BLaER1 (cell line): Measurements from ENCODE around the gene B3GNT7.
"Not testable (repeated sequence)": the region's sequence is repeated elsewhere in the genome, so short reads cannot be mapped to it uniquely, and the experiment has no call there.

Experiments used
- H3K27ac ChIP-seq: shearing (Covaris generic); formaldehyde crosslinking; 2 replicates; pipeline ENCODE4 v1.8.1; 2022
- H3K27me3 ChIP-seq: shearing (Covaris generic); formaldehyde crosslinking; 2 replicates; pipeline ENCODE4 v1.8.1; 2022
- H3K36me3 ChIP-seq: shearing (Covaris generic); formaldehyde crosslinking; 2 replicates; pipeline ENCODE4 v1.8.1; 2022
- H3K4me1 ChIP-seq: shearing (Covaris generic); formaldehyde crosslinking; 2 replicates; pipeline ENCODE4 v1.8.1; 2022
- H3K4me2 ChIP-seq: shearing (Covaris generic); formaldehyde crosslinking; 2 replicates; pipeline ENCODE4 v1.8.1; 2022
- H3K4me3 ChIP-seq: shearing (Covaris generic); formaldehyde crosslinking; 2 replicates; pipeline ENCODE4 v1.8.1; 2022
- H3K9ac ChIP-seq: shearing (Covaris generic); formaldehyde crosslinking; 2 replicates; pipeline ENCODE4 v1.8.1; 2022
- H3K9me3 ChIP-seq: shearing (Covaris generic); formaldehyde crosslinking; 2 replicates; pipeline ENCODE4 v1.8.1; 2022
- H4K20me1 ChIP-seq: shearing (Covaris generic); formaldehyde crosslinking; 2 replicates; pipeline ENCODE4 v1.8.1; 2022
- Cebpa-rat ChIP-seq: shearing (Covaris generic); IDR thresholded peaks from 2 replicates; pipeline ENCODE4 v1.8.1; 2022

Gene B3GNT7

GRCh38 chr2:231395188-231396057 is at the start of gene B3GNT7:
Gene B3GNT7, plus strand, starts transcription at chr2:231395710. Its CDS starts 94 bp downstream, at chr2:231395804.
- Histone ChIP-seq H3K9me3 (no peaks in the 10 kb centered on the region), H3K9ac (peak within 1 kb of the TSS; percentile 61), H3K27ac (peak within 1 kb of the TSS; percentile 44; the same call in 1 of the 2 replicates), H3K4me2 (peak within 1 kb of the TSS; percentile 84), H3K27me3 (peaks cover 48% of the 10 kb centered on the region), H4K20me1 (no peaks in the 10 kb centered on the region), H3K4me1 (peaks cover 77% of the 10 kb centered on the region), H3K4me3 (peak within 1 kb of the TSS; percentile 67), H3K36me3 (peaks cover 5% of the 10 kb centered on the region; the same call in 1 of the 2 replicates)
- TF ChIP-seq Cebpa-rat: no peak

- no peaks in the 10 kb centered on the region for H3K27me3 ChIP-seq
- no peak overlapping the region for H3K27ac ChIP-seq
- no peak overlapping the region for H3K4me2 ChIP-seq
- H3K36me3 ChIP-seq: no peaks in the 10 kb centered on the region
- peaks cover 29% of the 10 kb centered on the region for H3K4me1 ChIP-seq
- no peak overlapping the region for H3K9ac ChIP-seq
- H3K4me3 ChIP-seq: no peak overlapping the region
- no peaks in the 10 kb centered on the region for H4K20me1 ChIP-seq
- TF ChIP-seq Cebpa-rat: no peak
- H3K9me3 ChIP-seq: no peaks in the 10 kb centered on the region
Measured at GRCh38 chr2:231347081-231347480, 48.4 kb upstream of the B3GNT7 start.

- peaks cover 29% of the 10 kb centered on the region for H3K4me1 ChIP-seq
- no peaks in the 10 kb centered on the region for H4K20me1 ChIP-seq
- no peak for TF ChIP-seq Cebpa-rat
- no peak overlapping the region for H3K4me3 ChIP-seq
- H3K9ac ChIP-seq: no peak overlapping the region
- H3K36me3 ChIP-seq: no peaks in the 10 kb centered on the region
- H3K27me3 ChIP-seq: no peaks in the 10 kb centered on the region
- H3K9me3 ChIP-seq: no peaks in the 10 kb centered on the region
- H3K27ac ChIP-seq: no peak overlapping the region
- no peak overlapping the region for H3K4me2 ChIP-seq
Measured at GRCh38 chr2:231347638-231348037, 47.9 kb upstream of the B3GNT7 start.

- no peaks in the 10 kb centered on the region for H3K9me3 ChIP-seq
- H3K4me2 ChIP-seq: no peak overlapping the region
- H3K9ac ChIP-seq: no peak overlapping the region
- H3K4me3 ChIP-seq: no peak overlapping the region
- no peak overlapping the region for H3K27ac ChIP-seq
- no peaks in the 10 kb centered on the region for H3K27me3 ChIP-seq
- no peak for TF ChIP-seq Cebpa-rat
- H4K20me1 ChIP-seq: no peaks in the 10 kb centered on the region
- H3K36me3 ChIP-seq: no peaks in the 10 kb centered on the region
- peaks cover 29% of the 10 kb centered on the region for H3K4me1 ChIP-seq
Measured at GRCh38 chr2:231348173-231348572, 47.3 kb upstream of the B3GNT7 start.

GRCh38 chr2:231348704-231349373 is 46.7 kb upstream of the B3GNT7 start:
- no peaks in the 10 kb centered on the region for H4K20me1 ChIP-seq
- H3K9ac ChIP-seq: no peak overlapping the region
- H3K4me2 ChIP-seq: no peak overlapping the region
- no peak overlapping the region for H3K27ac ChIP-seq
- H3K9me3 ChIP-seq: no peaks in the 10 kb centered on the region
- no peaks in the 10 kb centered on the region for H3K36me3 ChIP-seq
- H3K27me3 ChIP-seq: no peaks in the 10 kb centered on the region
- H3K4me1 ChIP-seq: peaks cover 29% of the 10 kb centered on the region
- no peak overlapping the region for H3K4me3 ChIP-seq
- TF ChIP-seq Cebpa-rat: no peak

GRCh38 chr2:231349374-231349735 is 46.2 kb upstream of the B3GNT7 start:
- not testable (repeated sequence) for H3K36me3 ChIP-seq, H3K4me3 ChIP-seq, H3K9ac ChIP-seq, H3K27me3 ChIP-seq, H3K4me2 ChIP-seq, H3K9me3 ChIP-seq, H4K20me1 ChIP-seq, H3K27ac ChIP-seq
- peaks cover 25% of the 10 kb centered on the region for H3K4me1 ChIP-seq

GRCh38 chr2:231351648-231352047 is 43.9 kb upstream of the B3GNT7 start:
- no peaks in the 10 kb centered on the region; the same call in 1 of the 2 replicates for H3K27me3 ChIP-seq
- no peak overlapping the region for H3K4me2 ChIP-seq
- H3K9me3 ChIP-seq: no peaks in the 10 kb centered on the region
- H4K20me1 ChIP-seq: no peaks in the 10 kb centered on the region
- no peak overlapping the region for H3K4me3 ChIP-seq
- H3K27ac ChIP-seq: no peak overlapping the region
- no peak overlapping the region for H3K9ac ChIP-seq
- no peak for TF ChIP-seq Cebpa-rat
- H3K36me3 ChIP-seq: no peaks in the 10 kb centered on the region
- peaks cover 5% of the 10 kb centered on the region; the same call in 1 of the 2 replicates for H3K4me1 ChIP-seq

GRCh38 chr2:231353469-231353868 is 42.0 kb upstream of the B3GNT7 start:
- Histone ChIP-seq H3K4me2 (no peak overlapping the region), H4K20me1 (no peaks in the 10 kb centered on the region), H3K4me1 (peaks cover 5% of the 10 kb centered on the region; the same call in 1 of the 2 replicates), H3K36me3 (no peaks in the 10 kb centered on the region), H3K9me3 (no peaks in the 10 kb centered on the region), H3K27me3 (no peaks in the 10 kb centered on the region; the same call in 1 of the 2 replicates), H3K27ac (no peak overlapping the region), H3K9ac (no peak overlapping the region), H3K4me3 (no peak overlapping the region)
- no peak for TF ChIP-seq Cebpa-rat

- H3K4me2 ChIP-seq: no peak overlapping the region
- no peak for TF ChIP-seq Cebpa-rat
- H3K27me3 ChIP-seq: no peaks in the 10 kb centered on the region; the same call in 1 of the 2 replicates
- H3K9me3 ChIP-seq: no peaks in the 10 kb centered on the region
- no peaks in the 10 kb centered on the region for H4K20me1 ChIP-seq
- no peak overlapping the region for H3K4me3 ChIP-seq
- H3K36me3 ChIP-seq: no peaks in the 10 kb centered on the region
- H3K9ac ChIP-seq: no peak overlapping the region
- no peak overlapping the region for H3K27ac ChIP-seq
- H3K4me1 ChIP-seq: peaks cover 2% of the 10 kb centered on the region; the same call in 1 of the 2 replicates
Measured at GRCh38 chr2:231355508-231356465, 39.7 kb upstream of the B3GNT7 start.
